MM.1S (cell line): ENCODE data around the gene DACT2.

Experiments
- EZH2 ChIP-seq: fragments of 300-600 bp; sonication (generic); optimal IDR thresholded peaks from 2 replicates; pipeline ENCODE3; 2017; ENCODE audit warnings: low read depth, mild to moderate bottlenecking, antibody characterized with exemption, low read length, mixed read lengths
- TF ChIP-seq, protein P1 (sequence below): fragments of 300-600 bp; sonication (generic); IDR thresholded peaks from 2 replicates; pipeline ENCODE4 v1.5.1; 2016; ENCODE audit warnings: antibody characterized with exemption, low read length, mixed read lengths

DNA sequence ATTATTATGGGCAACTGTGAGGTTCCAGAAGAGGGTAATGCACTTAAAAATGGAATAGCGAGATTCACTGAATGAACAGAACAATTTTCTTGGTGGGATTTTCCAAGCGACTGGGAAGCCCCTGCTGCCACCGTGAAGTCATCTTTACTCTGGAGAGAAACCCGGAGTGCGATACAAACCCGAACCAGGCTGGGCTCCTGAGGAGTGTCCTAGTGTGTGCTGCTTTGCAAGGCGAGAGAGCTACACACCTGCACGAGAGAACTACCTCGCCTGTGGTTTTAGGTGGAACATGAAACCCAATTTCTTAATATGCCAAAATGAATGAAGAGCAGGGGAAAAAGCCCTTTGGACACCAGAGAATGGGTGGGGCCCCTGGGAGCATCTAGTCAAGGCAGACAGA, 33.5 kb upstream of the DACT2 start:
- TF ChIP-seq, protein P1, sequence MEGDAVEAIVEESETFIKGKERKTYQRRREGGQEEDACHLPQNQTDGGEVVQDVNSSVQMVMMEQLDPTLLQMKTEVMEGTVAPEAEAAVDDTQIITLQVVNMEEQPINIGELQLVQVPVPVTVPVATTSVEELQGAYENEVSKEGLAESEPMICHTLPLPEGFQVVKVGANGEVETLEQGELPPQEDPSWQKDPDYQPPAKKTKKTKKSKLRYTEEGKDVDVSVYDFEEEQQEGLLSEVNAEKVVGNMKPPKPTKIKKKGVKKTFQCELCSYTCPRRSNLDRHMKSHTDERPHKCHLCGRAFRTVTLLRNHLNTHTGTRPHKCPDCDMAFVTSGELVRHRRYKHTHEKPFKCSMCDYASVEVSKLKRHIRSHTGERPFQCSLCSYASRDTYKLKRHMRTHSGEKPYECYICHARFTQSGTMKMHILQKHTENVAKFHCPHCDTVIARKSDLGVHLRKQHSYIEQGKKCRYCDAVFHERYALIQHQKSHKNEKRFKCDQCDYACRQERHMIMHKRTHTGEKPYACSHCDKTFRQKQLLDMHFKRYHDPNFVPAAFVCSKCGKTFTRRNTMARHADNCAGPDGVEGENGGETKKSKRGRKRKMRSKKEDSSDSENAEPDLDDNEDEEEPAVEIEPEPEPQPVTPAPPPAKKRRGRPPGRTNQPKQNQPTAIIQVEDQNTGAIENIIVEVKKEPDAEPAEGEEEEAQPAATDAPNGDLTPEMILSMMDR: no peak
- no peak for TF ChIP-seq EZH2
